Spleen (tissue), 11 donors: Measurements from ENCODE around the gene COX6A1. TPM values are rescaled to one million over a fixed set of nuclear protein-coding genes. Genes with fewer than 3 reads are reported as not detected.
"Not testable (repeated sequence)": the region's sequence is repeated elsewhere in the genome, so short reads cannot be mapped to it uniquely, and the experiment has no call there.

Experiments
- DNase-seq: peaks from one replicate; pipeline ENCODE4 v3.0.0-alpha.2; 2020
- H3K27ac ChIP-seq, 8 donors: fragments of 200-600 bp; sonication (generic) in 7 of 8; 1 replicate in 4 of 8; 2 replicates in 4 of 8; pipeline versions ENCODE4 v1.5.0 to v1.8.0; 2016 to 2021; ENCODE audit warnings: inconsistent platforms in 4 of 8, mild to moderate bottlenecking in 4 of 8, moderate library complexity in 1 of 8
- H3K27me3 ChIP-seq, 7 donors: fragments of 200-600 bp; sonication (generic) in 6 of 7; replicated peaks in 1 of 7; 1 replicate in 4 of 7; 2 replicates in 3 of 7; pipeline versions ENCODE4 v1.5.0 to v1.8.0; 2016 to 2021; ENCODE audit warnings: inconsistent platforms in 3 of 7, mild to moderate bottlenecking in 1 of 7
- H3K36me3 ChIP-seq, 6 donors: fragments of 200-600 bp; sonication (generic) in 5 of 6; 1 replicate in 4 of 6; 2 replicates in 2 of 6; pipeline versions ENCODE4 v1.5.0 to v1.8.0; 2016 to 2021; ENCODE audit warnings: inconsistent platforms in 2 of 6
- H3K4me1 ChIP-seq, 6 donors: fragments of 200-600 bp; sonication (generic) in 5 of 6; 1 replicate in 3 of 6; 2 replicates in 3 of 6; pipeline versions ENCODE4 v1.5.0 to v1.8.0; 2016 to 2021; ENCODE audit warnings: inconsistent platforms in 3 of 6
- H3K4me3 ChIP-seq, 8 donors: fragments of 200-600 bp; sonication (generic) in 7 of 8; 1 replicate in 4 of 8; 2 replicates in 4 of 8; pipeline versions ENCODE4 v1.5.0 to v1.8.0; 2016 to 2021; ENCODE audit warnings: inconsistent platforms in 4 of 8, mild to moderate bottlenecking in 4 of 8, moderate library complexity in 2 of 8
- H3K9me3 ChIP-seq, 8 donors: fragments of 200-600 bp; sonication (generic) in 7 of 8; 1 replicate in 4 of 8; 2 replicates in 4 of 8; pipeline versions ENCODE4 v1.5.0 to v1.8.0; 2016 to 2021; ENCODE audit warnings: inconsistent platforms in 4 of 8
- POLR2A ChIP-seq, 3 donors: fragments of 450-650 bp; IDR thresholded peaks; one replicate each; pipeline ENCODE4 v1.5.1; 2017; ENCODE audit warnings: antibody characterized with exemption in 3 of 3, mild to moderate bottlenecking in 1 of 3
- POLR2AphosphoS5 ChIP-seq, 3 donors: sonication (generic); formaldehyde crosslinking; IDR thresholded peaks; one replicate each; pipeline ENCODE4 v1.5.1; 2017; ENCODE audit warnings: antibody characterized with exemption in 3 of 3
- WGBS, 5 donors: extraction: QIAGEN DNeasy Blood & Tissue Kit in 3 of 5; methylation state at CpG; one replicate each; pipeline versions ENCODE4 v1.1.5 to v1.1.7; 2013 to 2018; 5-methylcytosine and 5-hydroxymethylcytosine counted together
- intact Hi-C: fragments of 100-400 bp; cut with DNase I; formaldehyde crosslinking; loops from one replicate; pipeline ENCODE4 v1.15.0; 2023; ENCODE audit warnings: low total_unique reads
- polyA plus RNA-seq, 3 donors: library from polyadenylated mRNA; stranded (reverse); fragments of 200-250 nt; gene quantifications; one replicate each; pipeline ENCODE4 v1.2.1, GENCODE V29; 2013
- total RNA-seq, 7 donors: library from RNA; depleted of rRNA in 3 of 7; stranded (reverse); fragments of >200 nt in 3 of 7; fragmentation: NEBNext Ultra II Directional in 4 of 7; extraction: Animal tissue kit (Norgen Biotek cat#: 25700) in 4 of 7; gene quantifications; one replicate each; pipeline versions ENCODE4 v1.1.0 to v1.2.1, GENCODE V29; 2016 to 2021
- TF ChIP-seq, protein P1 (sequence below), 11 experiments: fragments of 200-600 bp in 7 of 11; fragments of 450-650 bp in 4 of 11; sonication (generic) in 4 of 11; IDR thresholded peaks in 8 of 11; conservative IDR thresholded peaks in 3 of 11; 1 replicate in 7 of 11; 2 replicates in 4 of 11; pipeline versions ENCODE4 v1.4.0 to v1.8.0; 2016 to 2021; ENCODE audit warnings: antibody characterized with exemption in 11 of 11, inconsistent platforms in 4 of 11, mild to moderate bottlenecking in 1 of 11
- donor health status: healthy with polysubstance abuse.
- donor health status: DM: no; HTN: no; CAD: no; lungs with moderate emphysema.
- donor health status: DM: no; HTN: no; CAD: no.
- donor health status: Bipolar disorder and iron deficiency.
- donor health status: healthy.
- donor health status: DM: no; HTN: no; CAD: no.
- donor health status: DM: yes; HTN: yes; CAD: no.

COX6A1 gene
- total and polyA plus RNA-seq, 10 donors = 182 to 551 (median 390) TPM

DNA sequence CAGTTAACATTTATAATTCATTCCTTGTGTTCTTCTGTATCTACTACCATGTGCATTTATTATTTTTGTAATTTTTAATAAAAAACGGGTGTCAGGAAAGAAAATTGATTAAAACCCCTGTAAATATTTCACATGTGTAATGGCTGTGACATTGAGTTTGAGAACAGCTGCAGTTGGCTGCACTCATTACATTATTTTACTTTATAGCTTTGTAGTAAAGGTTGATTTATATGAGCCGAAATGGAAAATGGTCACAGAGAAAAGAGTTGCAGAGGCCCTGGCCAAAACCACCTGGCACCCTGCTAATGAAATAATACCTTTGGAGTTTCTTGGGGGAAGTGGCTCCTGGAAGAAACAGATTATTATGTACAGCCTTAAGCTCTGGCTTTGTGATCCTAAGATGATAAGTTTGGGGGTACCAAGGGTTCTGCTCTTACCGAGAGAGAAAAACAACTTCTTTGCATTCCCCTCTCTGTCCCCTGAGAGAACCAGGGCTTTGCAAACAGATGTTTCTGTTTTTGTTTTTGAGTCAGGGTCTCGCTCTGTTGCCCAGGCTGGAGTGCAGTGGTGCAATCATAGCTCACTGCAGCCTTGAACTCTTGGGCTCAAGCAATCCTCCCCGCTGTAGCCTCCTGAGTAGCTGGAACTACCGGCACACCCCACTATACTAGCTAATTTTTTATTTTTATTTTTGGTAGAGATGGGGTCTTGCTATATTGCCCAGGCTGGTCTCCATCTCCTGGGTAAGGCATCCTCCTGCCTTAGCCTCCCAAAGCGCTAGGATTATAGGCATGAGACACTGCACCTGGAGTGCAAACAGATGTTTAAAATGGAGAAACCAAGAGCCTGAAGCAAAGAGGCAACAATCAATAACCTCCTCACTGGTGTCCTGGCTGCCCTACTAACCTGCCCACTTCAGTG is 48.3 kb downstream of the COX6A1 start:
- intact Hi-C loops = no loop called here

DNA sequence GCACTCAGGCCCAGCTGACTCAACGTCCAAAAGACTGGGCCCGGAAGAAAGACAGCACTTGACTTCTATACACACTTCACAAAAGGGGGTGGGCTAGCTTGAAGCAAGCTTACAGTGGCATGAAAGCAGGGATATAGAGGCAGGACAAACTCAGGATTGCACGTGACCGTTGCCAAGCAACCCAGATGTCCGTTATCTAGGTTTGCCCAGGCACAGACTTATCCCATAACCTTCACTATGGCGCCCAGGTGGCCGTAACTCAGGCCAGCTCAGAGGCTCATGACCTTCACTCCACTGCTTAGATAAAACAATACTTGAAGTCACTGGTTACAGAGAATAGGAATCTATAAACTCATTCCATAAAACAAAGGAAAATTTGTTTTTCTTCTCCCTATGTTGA is 49.6 kb downstream of the COX6A1 start:
- DNase-seq, H3K27ac ChIP-seq, intact Hi-C loops, H3K9me3 ChIP-seq, H3K4me1 ChIP-seq, H3K36me3 ChIP-seq, H3K4me3 ChIP-seq, H3K27me3 ChIP-seq: not testable (repeated sequence)
- WGBS, 5 donors = 73 to 90% (median 81%) methylated on average over 7 of the region's 7 CpGs

More for the DNA sequence above, 48.3 kb downstream of the COX6A1 start:
- peaks cover 0 to 14% (median 0%) of the 10 kb centered on the region in 6 donors for H3K36me3 ChIP-seq
- H3K9me3 ChIP-seq = no peaks in the 10 kb centered on the region
- H3K4me3 ChIP-seq = no peak overlapping the region
- WGBS, 5 donors = 81 to 87% (median 85%) methylated on average over 7 of the region's 7 CpGs
- peaks cover 0 to 6% (median 0%) of the 10 kb centered on the region in 6 donors for H3K4me1 ChIP-seq
- no peak for DNase-seq
- TF ChIP-seq POLR2AphosphoS5 (IDR thresholded peaks at IDR 0.05) (no peak), POLR2A (IDR thresholded peaks at IDR 0.05) (no peak)
- TF ChIP-seq, protein P1, sequence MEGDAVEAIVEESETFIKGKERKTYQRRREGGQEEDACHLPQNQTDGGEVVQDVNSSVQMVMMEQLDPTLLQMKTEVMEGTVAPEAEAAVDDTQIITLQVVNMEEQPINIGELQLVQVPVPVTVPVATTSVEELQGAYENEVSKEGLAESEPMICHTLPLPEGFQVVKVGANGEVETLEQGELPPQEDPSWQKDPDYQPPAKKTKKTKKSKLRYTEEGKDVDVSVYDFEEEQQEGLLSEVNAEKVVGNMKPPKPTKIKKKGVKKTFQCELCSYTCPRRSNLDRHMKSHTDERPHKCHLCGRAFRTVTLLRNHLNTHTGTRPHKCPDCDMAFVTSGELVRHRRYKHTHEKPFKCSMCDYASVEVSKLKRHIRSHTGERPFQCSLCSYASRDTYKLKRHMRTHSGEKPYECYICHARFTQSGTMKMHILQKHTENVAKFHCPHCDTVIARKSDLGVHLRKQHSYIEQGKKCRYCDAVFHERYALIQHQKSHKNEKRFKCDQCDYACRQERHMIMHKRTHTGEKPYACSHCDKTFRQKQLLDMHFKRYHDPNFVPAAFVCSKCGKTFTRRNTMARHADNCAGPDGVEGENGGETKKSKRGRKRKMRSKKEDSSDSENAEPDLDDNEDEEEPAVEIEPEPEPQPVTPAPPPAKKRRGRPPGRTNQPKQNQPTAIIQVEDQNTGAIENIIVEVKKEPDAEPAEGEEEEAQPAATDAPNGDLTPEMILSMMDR (IDR thresholded peaks at IDR 0.05 in 8 of 11, conservative IDR thresholded peaks at IDR 0.05 in 3 of 11) = no peak
- no peaks in the 10 kb centered on the region for H3K27me3 ChIP-seq
- H3K27ac ChIP-seq = no peak overlapping the region

DNA sequence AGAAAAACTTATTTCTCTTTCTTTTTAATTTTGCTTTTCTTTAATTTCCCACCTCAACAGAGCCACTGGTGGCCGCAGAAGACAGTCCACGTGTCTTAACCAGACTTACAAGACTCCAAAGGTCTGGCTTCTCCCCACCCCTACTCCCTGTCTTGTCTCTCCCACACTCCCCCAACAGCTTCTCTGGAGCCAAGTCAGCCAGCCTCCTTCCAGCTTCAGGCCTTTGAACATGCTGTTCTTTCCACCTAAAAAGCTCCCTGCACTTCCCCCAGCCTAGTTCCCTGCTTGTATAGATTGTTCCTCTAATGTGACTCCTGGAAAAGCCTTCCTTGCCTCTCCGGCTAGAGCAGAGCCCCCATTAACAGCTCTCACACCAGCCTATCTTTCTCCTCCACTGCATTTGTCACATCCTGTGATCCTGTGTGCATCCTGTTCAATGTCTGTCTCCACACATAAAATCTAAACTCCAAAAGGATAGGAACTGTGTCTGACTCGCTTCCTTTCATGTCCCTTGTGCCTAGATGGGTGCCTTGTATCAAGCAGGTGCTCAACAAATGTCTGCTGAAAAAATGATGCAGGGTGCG is 50.2 kb downstream of the COX6A1 start:
- intact Hi-C loops = no loop called here
- no peak for DNase-seq
- Histone ChIP-seq H3K27me3 (no peaks in the 10 kb centered on the region), H3K36me3 (peaks cover 0 to 7% (median 0%) of the 10 kb centered on the region in 6 donors), H3K4me3 (no peak overlapping the region), H3K27ac (no peak overlapping the region), H3K4me1 (no peaks in the 10 kb centered on the region), H3K9me3 (no peaks in the 10 kb centered on the region)
- TF ChIP-seq POLR2AphosphoS5 (IDR thresholded peaks at IDR 0.05) (no peak), POLR2A (IDR thresholded peaks at IDR 0.05) (no peak)
- TF ChIP-seq, protein P1 (IDR thresholded peaks at IDR 0.05 in 8 of 11, conservative IDR thresholded peaks at IDR 0.05 in 3 of 11) = no peak
- 74 to 79% (median 75%) methylated on average over 5 of the region's 5 CpGs for WGBS, 5 donors

DNA sequence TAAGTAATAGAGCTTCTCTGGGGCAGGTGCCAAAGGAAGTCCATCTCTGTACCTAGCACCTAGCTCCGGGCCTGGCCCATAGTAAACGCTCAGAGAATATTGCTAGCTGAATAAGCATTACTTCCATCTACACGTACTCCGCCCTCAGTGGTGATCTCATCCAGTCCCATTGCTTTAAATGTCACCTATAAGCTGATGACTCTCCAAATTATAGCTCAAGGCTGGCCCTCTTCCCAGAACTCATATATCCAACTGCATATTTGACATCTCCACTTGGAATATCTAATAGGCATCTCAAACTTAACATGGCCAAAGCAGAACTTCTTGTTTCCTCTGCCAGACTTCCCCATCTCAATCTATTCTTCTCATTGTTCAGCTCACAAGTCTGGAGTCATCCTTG is 51.1 kb downstream of the COX6A1 start:
- no peak overlapping the region for H3K27ac ChIP-seq
- H3K4me3 ChIP-seq = no peak overlapping the region
- DNase-seq = no peak
- no peaks in the 10 kb centered on the region for H3K27me3 ChIP-seq
- intact Hi-C loops = no loop called here
- H3K4me1 ChIP-seq = no peaks in the 10 kb centered on the region
- H3K9me3 ChIP-seq = no peaks in the 10 kb centered on the region
- 89 to 96% (median 93%) methylated on average over 4 of the region's 4 CpGs for WGBS, 5 donors
- H3K36me3 ChIP-seq = peaks cover 0 to 7% (median 0%) of the 10 kb centered on the region in 6 donors
- TF ChIP-seq, protein P1 (IDR thresholded peaks at IDR 0.05 in 8 of 11, conservative IDR thresholded peaks at IDR 0.05 in 3 of 11) = no peak
- TF ChIP-seq POLR2A (IDR thresholded peaks at IDR 0.05) = no peak
- TF ChIP-seq POLR2AphosphoS5 (IDR thresholded peaks at IDR 0.05) = no peak
